Right atrium auricular region (tissue), 2 donors: ENCODE results near the gene GLI3. TPM values are rescaled to one million over a fixed set of nuclear protein-coding genes. Genes with fewer than 3 reads are reported as not detected.
A peak's percentile ranks its signal among the peaks of the same experiment; 100 is the strongest.

Source experiments
- DNase-seq: peaks from one replicate; pipeline ENCODE4 v3.0.0-alpha.2; 2019; ENCODE audit warnings: low spot score
- H3K27ac ChIP-seq, 2 donors: fragments of 200-600 bp; sonication (generic); 1 replicate in 1 of 2; 2 replicates in 1 of 2; pipeline ENCODE4 v1.5.1; 2016 to 2019
- H3K27me3 ChIP-seq, 2 donors: fragments of 200-600 bp; sonication (generic); one replicate each; pipeline versions ENCODE4 v1.5.1 to v1.6.0; 2017 to 2019
- H3K36me3 ChIP-seq: fragments of 200-600 bp; sonication (generic); one replicate; pipeline ENCODE4 v1.5.1; 2016
- H3K4me1 ChIP-seq, 2 donors: fragments of 200-600 bp; sonication (generic); one replicate each; pipeline versions ENCODE4 v1.5.1 to v1.6.0; 2017 to 2019
- H3K4me3 ChIP-seq, 2 donors: fragments of 200-600 bp; sonication (generic); 1 replicate in 1 of 2; 2 replicates in 1 of 2; pipeline ENCODE4 v1.5.1; 2017 to 2019; ENCODE audit warnings: mild to moderate bottlenecking in 1 of 2, moderate library complexity in 1 of 2
- H3K9me3 ChIP-seq, 2 donors: fragments of 200-600 bp; sonication (generic); one replicate each; pipeline ENCODE4 v1.5.1; 2019
- CTCF ChIP-seq, 2 donors: fragments of 200-600 bp; sonication (generic); IDR thresholded peaks; one replicate each; pipeline ENCODE4 v1.5.1; 2019; ENCODE audit warnings: antibody characterized with exemption in 2 of 2
- total RNA-seq, 2 donors: library from RNA; depleted of rRNA; stranded (reverse); fragments of >200 nt; gene quantifications; one replicate each; pipeline ENCODE4 v1.1.0, GENCODE V29; 2016

Gene GLI3
- total RNA-seq, 2 donors from 2014 or later: 1.5 to 2.0 TPM

DNA sequence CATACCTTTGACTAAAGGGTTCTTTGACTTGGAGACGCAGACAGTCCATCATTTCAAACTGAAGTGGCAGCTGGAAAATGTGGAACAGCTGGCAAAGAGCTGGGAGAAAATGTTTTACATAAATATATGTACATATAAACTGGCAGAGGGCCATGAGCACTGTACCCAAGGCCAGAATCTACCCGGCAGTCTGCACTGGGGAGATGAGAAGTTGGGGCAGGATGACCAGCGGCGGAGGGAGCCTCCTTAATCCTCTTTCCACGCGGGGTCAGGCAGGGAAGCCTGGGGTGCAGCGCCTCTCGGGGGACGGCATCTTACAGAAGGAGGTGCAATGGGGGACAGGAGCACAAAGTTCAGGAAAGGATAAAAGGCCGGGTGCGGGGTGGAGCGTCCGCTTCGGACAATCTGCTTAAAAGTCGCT, 1.3 kb downstream of the GLI3 start:
- peaks cover 0 to 8% of the 10 kb centered on the region in 2 donors for H3K4me1 ChIP-seq
- TF ChIP-seq CTCF (IDR thresholded peaks at IDR 0.05): no peak
- no peaks in the 10 kb centered on the region for H3K9me3 ChIP-seq
- no peaks in the 10 kb centered on the region for H3K27me3 ChIP-seq
- peak overlapping the region; percentile 63 to 69 for H3K4me3 ChIP-seq
- no peaks in the 10 kb centered on the region for H3K36me3 ChIP-seq
- DNase-seq: no peak
- H3K27ac ChIP-seq: peak overlapping the region; percentile 76 to 77

GRCh38 chr7:42234736-42235135, 2.3 kb downstream of the GLI3 start:
- no peaks in the 10 kb centered on the region for H3K36me3 ChIP-seq
- H3K9me3 ChIP-seq: no peaks in the 10 kb centered on the region
- H3K27ac ChIP-seq: no peak overlapping the region
- TF ChIP-seq CTCF (IDR thresholded peaks at IDR 0.05): no peak
- H3K4me3 ChIP-seq: no peak overlapping the region
- H3K27me3 ChIP-seq: no peaks in the 10 kb centered on the region
- no peak for DNase-seq
- peaks cover 0 to 8% of the 10 kb centered on the region in 2 donors for H3K4me1 ChIP-seq

GRCh38 chr7:42233695-42234331, 3.2 kb downstream of the GLI3 start:
- DNase-seq: no peak
- no peak overlapping the region for H3K27ac ChIP-seq

GRCh38 chr7:42233171-42233570, 3.8 kb downstream of the GLI3 start:
- H3K27ac ChIP-seq: no peak overlapping the region

More at GRCh38 chr7:42233695-42234331, 3.2 kb downstream of the GLI3 start:
- Histone ChIP-seq H3K4me1 (peaks cover 0 to 10% of the 10 kb centered on the region in 2 donors), H3K4me3 (no peak overlapping the region), H3K36me3 (no peaks in the 10 kb centered on the region), H3K27me3 (no peaks in the 10 kb centered on the region), H3K9me3 (no peaks in the 10 kb centered on the region)
- TF ChIP-seq CTCF (IDR thresholded peaks at IDR 0.05): no peak

GRCh38 chr7:42232275-42232674, 4.7 kb downstream of the GLI3 start:
- Histone ChIP-seq H3K27ac (no peak overlapping the region), H3K27me3 (no peaks in the 10 kb centered on the region)

More at GRCh38 chr7:42233171-42233570, 3.8 kb downstream of the GLI3 start:
- Histone ChIP-seq H3K4me3 (no peak overlapping the region), H3K4me1 (peaks cover 0 to 15% of the 10 kb centered on the region in 2 donors), H3K9me3 (no peaks in the 10 kb centered on the region), H3K27me3 (no peaks in the 10 kb centered on the region), H3K36me3 (no peaks in the 10 kb centered on the region)
- no peak for DNase-seq
- no peak for TF ChIP-seq CTCF (IDR thresholded peaks at IDR 0.05)

More at GRCh38 chr7:42232275-42232674, 4.7 kb downstream of the GLI3 start:
- no peak for DNase-seq
- Histone ChIP-seq H3K4me3 (no peak overlapping the region), H3K4me1 (peaks cover 0 to 16% of the 10 kb centered on the region in 2 donors), H3K9me3 (no peaks in the 10 kb centered on the region), H3K36me3 (no peaks in the 10 kb centered on the region)
- no peak for TF ChIP-seq CTCF (IDR thresholded peaks at IDR 0.05)
